ENCODE data around the gene AGL. TPM values are rescaled to one million over a fixed set of nuclear protein-coding genes. Genes with fewer than 3 reads are reported as not detected.

The AGL gene
- total RNA-seq, 1 donor from 2014 or later, result 23.4 TPM

DNA sequence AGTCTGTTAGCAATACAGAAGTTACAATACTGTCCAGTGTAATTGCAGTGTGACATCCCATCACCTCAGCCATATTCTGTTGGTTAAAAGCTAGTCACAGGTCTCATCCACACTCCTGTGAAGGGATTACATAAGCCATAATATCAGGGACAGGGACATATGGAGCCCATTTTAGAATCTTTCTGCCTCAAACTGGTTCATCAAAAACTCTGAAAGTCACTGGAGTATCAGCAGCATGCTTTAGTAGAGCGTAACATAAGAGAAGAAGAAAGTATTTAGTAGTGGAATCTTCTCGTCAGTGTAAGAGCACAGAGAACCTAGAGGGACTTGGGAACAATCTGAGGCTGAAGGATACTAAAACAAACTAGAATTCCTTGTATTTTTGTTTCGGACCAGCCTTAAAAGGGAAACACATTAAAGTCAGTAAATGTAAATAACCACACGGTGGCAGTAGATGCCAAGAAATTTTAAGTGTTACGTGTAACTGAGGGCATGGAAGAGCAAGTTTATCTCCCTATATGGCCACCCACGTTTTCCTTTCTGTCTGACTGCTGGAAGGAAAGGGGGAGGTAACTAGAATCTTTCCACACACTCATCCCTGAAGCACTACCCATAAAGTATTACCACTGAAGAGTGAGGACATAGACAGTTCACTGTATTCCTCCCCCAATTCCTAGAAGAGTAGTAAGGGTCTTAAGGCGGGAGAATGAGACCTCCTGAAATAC, 41.6 kb upstream of the AGL start:
- H3K4me2 ChIP-seq, result no peak overlapping the region
- no peak overlapping the region for H3K9ac ChIP-seq
- no peaks in the 10 kb centered on the region for H4K20me1 ChIP-seq (ENCODE audit: low read depth)
- peak overlapping the region; percentile 30 for H3K27ac Mint-ChIP-seq
- TF ChIP-seq, protein P1, sequence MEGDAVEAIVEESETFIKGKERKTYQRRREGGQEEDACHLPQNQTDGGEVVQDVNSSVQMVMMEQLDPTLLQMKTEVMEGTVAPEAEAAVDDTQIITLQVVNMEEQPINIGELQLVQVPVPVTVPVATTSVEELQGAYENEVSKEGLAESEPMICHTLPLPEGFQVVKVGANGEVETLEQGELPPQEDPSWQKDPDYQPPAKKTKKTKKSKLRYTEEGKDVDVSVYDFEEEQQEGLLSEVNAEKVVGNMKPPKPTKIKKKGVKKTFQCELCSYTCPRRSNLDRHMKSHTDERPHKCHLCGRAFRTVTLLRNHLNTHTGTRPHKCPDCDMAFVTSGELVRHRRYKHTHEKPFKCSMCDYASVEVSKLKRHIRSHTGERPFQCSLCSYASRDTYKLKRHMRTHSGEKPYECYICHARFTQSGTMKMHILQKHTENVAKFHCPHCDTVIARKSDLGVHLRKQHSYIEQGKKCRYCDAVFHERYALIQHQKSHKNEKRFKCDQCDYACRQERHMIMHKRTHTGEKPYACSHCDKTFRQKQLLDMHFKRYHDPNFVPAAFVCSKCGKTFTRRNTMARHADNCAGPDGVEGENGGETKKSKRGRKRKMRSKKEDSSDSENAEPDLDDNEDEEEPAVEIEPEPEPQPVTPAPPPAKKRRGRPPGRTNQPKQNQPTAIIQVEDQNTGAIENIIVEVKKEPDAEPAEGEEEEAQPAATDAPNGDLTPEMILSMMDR (IDR thresholded peaks at IDR 0.05), result peak; percentile 80
- no peak for TF ChIP-seq EZH2 (IDR thresholded peaks at IDR 0.05)
- H2AFZ ChIP-seq (replicated peaks), result peak overlapping the region; percentile 95
- H3F3A ChIP-seq (ENCODE audit: low read depth), result no peaks in the 10 kb centered on the region
- H3K36me3 ChIP-seq, result no peaks in the 10 kb centered on the region
- no peaks in the 10 kb centered on the region for H3K36me3 Mint-ChIP-seq
- no peak overlapping the region for H3K27ac ChIP-seq
- peaks cover 9% of the 10 kb centered on the region for H3K4me1 Mint-ChIP-seq
- H3K9me3 Mint-ChIP-seq, result no peaks in the 10 kb centered on the region
- no peaks in the 10 kb centered on the region for H3K79me2 ChIP-seq (ENCODE audit: low read depth)
- H3K27me3 ChIP-seq, result no peaks in the 10 kb centered on the region
- no peaks in the 10 kb centered on the region for H3K27me3 Mint-ChIP-seq (ENCODE audit: insufficient read depth, low read depth)
- H3K4me3 ChIP-seq, result no peak overlapping the region
- peak; percentile 87 for DNase-seq (ENCODE audit: low spot score)
- H3K9me3 ChIP-seq (ENCODE audit: low read depth), result no peaks in the 10 kb centered on the region
- no peak overlapping the region for H3K4me3 Mint-ChIP-seq
- no peaks in the 10 kb centered on the region for H3K4me1 ChIP-seq

DNA sequence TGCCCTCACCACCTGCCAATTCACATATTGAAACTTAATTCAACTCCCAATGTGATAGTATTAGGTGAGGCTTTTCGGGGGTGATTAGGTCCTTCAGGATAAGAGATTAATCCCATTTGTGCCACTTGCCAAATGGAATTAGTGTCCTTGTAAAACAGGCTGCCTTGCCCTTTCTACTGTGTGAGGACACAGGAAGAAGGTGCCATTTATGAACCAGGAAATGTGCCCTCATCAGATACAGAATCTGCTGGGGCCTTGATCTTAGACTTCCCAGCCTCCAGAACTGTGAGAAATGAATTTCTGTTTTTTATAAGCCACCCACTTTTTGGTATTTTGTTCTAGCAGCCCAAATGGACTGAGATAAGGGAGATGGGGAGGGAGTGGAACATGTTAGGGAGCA, 39.1 kb upstream of the AGL start:
- Histone ChIP-seq H3K79me2 (ENCODE audit: low read depth) (no peaks in the 10 kb centered on the region), H3K9me3 (ENCODE audit: low read depth) (no peaks in the 10 kb centered on the region), H3K4me1 (peaks cover 8% of the 10 kb centered on the region), H3K4me3 (no peak overlapping the region), H3K27ac (no peak overlapping the region), H2AFZ (replicated peaks) (no peak overlapping the region), H3K36me3 (no peaks in the 10 kb centered on the region), H3K4me2 (no peak overlapping the region), H3F3A (ENCODE audit: low read depth) (peaks cover 5% of the 10 kb centered on the region), H4K20me1 (ENCODE audit: low read depth) (no peaks in the 10 kb centered on the region), H3K9ac (no peak overlapping the region), H3K27me3 (no peaks in the 10 kb centered on the region)
- Mint-ChIP-seq H3K4me3 (no peak overlapping the region), H3K27ac (peak overlapping the region; percentile 4), H3K4me1 (peaks cover 9% of the 10 kb centered on the region), H3K9me3 (no peaks in the 10 kb centered on the region), H3K27me3 (ENCODE audit: insufficient read depth, low read depth) (no peaks in the 10 kb centered on the region), H3K36me3 (no peaks in the 10 kb centered on the region)
- no peak for DNase-seq (ENCODE audit: low spot score)
- no peak for TF ChIP-seq EZH2phosphoT487 (IDR thresholded peaks at IDR 0.05)
- TF ChIP-seq, protein P1 (IDR thresholded peaks at IDR 0.05), result no peak
- TF ChIP-seq EZH2 (IDR thresholded peaks at IDR 0.05), result no peak

DNA sequence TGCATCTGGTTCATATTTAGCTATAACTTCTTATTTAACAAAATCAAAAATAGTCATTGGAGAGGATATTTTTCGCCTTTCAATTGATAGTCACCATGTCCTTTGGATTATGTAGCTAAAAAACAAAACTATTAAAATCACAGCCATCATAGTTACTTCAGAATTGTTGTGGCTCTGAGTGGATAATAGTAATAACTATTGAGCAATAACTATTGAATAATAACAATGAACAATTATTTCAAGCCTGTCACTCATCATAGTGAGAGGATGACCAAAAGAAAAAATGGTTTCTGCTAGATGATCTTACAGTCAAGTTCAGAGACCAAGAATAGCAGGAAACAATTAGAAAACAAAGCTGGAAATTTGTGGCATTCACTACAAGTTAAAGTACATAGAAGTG, 38.4 kb upstream of the AGL start:
- no peaks in the 10 kb centered on the region for H4K20me1 ChIP-seq (ENCODE audit: low read depth)
- H3K9ac ChIP-seq, result no peak overlapping the region
- TF ChIP-seq EZH2 (IDR thresholded peaks at IDR 0.05) (no peak), EZH2phosphoT487 (IDR thresholded peaks at IDR 0.05) (no peak)
- TF ChIP-seq, protein P1 (IDR thresholded peaks at IDR 0.05), result no peak
- Mint-ChIP-seq H3K4me3 (no peak overlapping the region), H3K9me3 (no peaks in the 10 kb centered on the region), H3K36me3 (no peaks in the 10 kb centered on the region), H3K27ac (no peak overlapping the region), H3K27me3 (ENCODE audit: insufficient read depth, low read depth) (no peaks in the 10 kb centered on the region), H3K4me1 (peaks cover 9% of the 10 kb centered on the region)
- H3K4me3 ChIP-seq, result no peak overlapping the region
- no peak overlapping the region for H2AFZ ChIP-seq (replicated peaks)
- peaks cover 5% of the 10 kb centered on the region for H3F3A ChIP-seq (ENCODE audit: low read depth)
- no peak overlapping the region for H3K27ac ChIP-seq
- H3K9me3 ChIP-seq (ENCODE audit: low read depth), result no peaks in the 10 kb centered on the region
- H3K79me2 ChIP-seq (ENCODE audit: low read depth), result no peaks in the 10 kb centered on the region
- no peak overlapping the region for H3K4me2 ChIP-seq
- no peaks in the 10 kb centered on the region for H3K27me3 ChIP-seq
- no peaks in the 10 kb centered on the region for H3K36me3 ChIP-seq
- no peak for DNase-seq (ENCODE audit: low spot score)
- peaks cover 8% of the 10 kb centered on the region for H3K4me1 ChIP-seq

Data from neural progenitor cell (in vitro differentiated cells).